HUES6 (cell line): ENCODE results near the gene LCOR.

ENCODE experiments used
- H3K27ac ChIP-seq: 2 replicates; pipeline ENCODE4 v1.7.0; 2013; ENCODE audit warnings: low read depth, mild to moderate bottlenecking, low read length, inconsistent platforms
- H3K27me3 ChIP-seq: 2 replicates; pipeline ENCODE4 v1.6.1; 2013; ENCODE audit warnings: low read length; ENCODE audit not compliant: control insufficient read depth, insufficient read depth
- H3K36me3 ChIP-seq: 2 replicates; pipeline ENCODE4 v1.6.1; 2013; ENCODE audit warnings: low read length; ENCODE audit not compliant: control insufficient read depth, insufficient read depth
- H3K4me1 ChIP-seq: 2 replicates; pipeline ENCODE4 v1.6.1; 2013; ENCODE audit warnings: low read length; ENCODE audit not compliant: control insufficient read depth, insufficient read depth
- H3K4me3 ChIP-seq: 2 replicates; pipeline ENCODE4 v1.5.1; 2013; ENCODE audit warnings: low read depth, low read length
- H3K9ac ChIP-seq: one replicate; pipeline ENCODE4 v1.6.1; 2013; ENCODE audit warnings: mild to moderate bottlenecking, low read length
- H3K9me3 ChIP-seq: 2 replicates; pipeline ENCODE4 v1.6.1; 2013; ENCODE audit warnings: low read depth, low read length; ENCODE audit not compliant: control insufficient read depth, insufficient read depth

The LCOR gene

GRCh38 chr10:97002670-97003069, 170.6 kb downstream of the LCOR start:
- Histone ChIP-seq H3K9ac (no peak overlapping the region), H3K27me3 (no peaks in the 10 kb centered on the region), H3K4me3 (no peak overlapping the region), H3K9me3 (peaks cover 7% of the 10 kb centered on the region; the same call in 1 of the 2 replicates), H3K36me3 (no peaks in the 10 kb centered on the region), H3K27ac (no peak overlapping the region), H3K4me1 (no peaks in the 10 kb centered on the region)

GRCh38 chr10:97003151-97003803, 171.2 kb downstream of the LCOR start:
- Histone ChIP-seq H3K36me3 (no peaks in the 10 kb centered on the region), H3K27ac (no peak overlapping the region), H3K4me3 (no peak overlapping the region), H3K27me3 (no peaks in the 10 kb centered on the region), H3K9ac (no peak overlapping the region), H3K4me1 (no peaks in the 10 kb centered on the region), H3K9me3 (peaks cover 8% of the 10 kb centered on the region; the same call in 1 of the 2 replicates)

DNA sequence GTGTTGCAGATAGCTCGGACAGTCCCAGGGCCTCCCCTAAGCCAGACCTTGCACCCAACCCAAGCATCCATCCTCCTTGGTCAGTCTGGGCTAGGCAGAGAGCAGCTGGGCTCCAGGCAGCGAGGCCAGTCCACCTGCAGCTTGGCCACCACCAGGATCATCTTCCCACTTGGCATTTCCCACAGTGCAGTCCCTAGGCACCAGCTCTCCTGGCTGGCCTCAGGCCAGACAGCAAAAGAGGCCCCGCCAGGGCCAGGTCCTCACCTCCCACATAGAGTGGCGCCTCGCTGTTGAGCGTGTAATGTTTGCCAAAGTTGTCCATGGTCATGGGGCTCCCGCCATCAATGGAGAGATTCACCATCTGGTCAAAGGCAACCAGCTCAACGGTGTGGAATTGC, 171.7 kb downstream of the LCOR start:
- Histone ChIP-seq H3K9me3 (peaks cover 8% of the 10 kb centered on the region; the same call in 1 of the 2 replicates), H3K27me3 (no peaks in the 10 kb centered on the region), H3K27ac (no peak overlapping the region), H3K4me3 (no peak overlapping the region), H3K36me3 (no peaks in the 10 kb centered on the region), H3K9ac (no peak overlapping the region), H3K4me1 (no peaks in the 10 kb centered on the region)

DNA sequence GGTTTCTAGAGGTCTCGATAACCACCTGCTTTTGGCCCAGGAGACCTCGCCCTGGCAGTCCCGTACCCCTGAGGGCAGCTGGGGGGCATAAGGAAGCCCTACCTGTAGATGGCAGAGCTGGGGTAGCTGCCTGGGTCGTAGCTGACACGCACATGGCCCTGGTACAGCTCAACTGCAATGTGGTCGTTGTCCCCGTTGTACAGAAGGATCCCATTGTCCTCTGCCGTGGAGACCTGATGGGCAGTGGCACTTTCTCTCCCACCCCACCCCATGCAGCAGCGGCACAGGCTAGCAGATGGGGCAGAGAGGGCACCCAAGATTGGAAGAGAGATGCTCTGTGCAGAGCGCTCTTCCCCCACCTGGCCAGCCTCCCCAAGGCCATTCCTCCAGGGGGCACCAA, 172.5 kb downstream of the LCOR start:
- H3K36me3 ChIP-seq: no peaks in the 10 kb centered on the region
- no peak overlapping the region for H3K27ac ChIP-seq
- peaks cover 10% of the 10 kb centered on the region for H3K9me3 ChIP-seq
- no peaks in the 10 kb centered on the region for H3K27me3 ChIP-seq
- H3K4me3 ChIP-seq: no peak overlapping the region
- no peaks in the 10 kb centered on the region for H3K4me1 ChIP-seq
- no peak overlapping the region for H3K9ac ChIP-seq

- Histone ChIP-seq H3K36me3 (no peaks in the 10 kb centered on the region), H3K9me3 (peaks cover 13% of the 10 kb centered on the region), H3K9ac (no peak overlapping the region), H3K4me1 (no peaks in the 10 kb centered on the region), H3K27me3 (no peaks in the 10 kb centered on the region), H3K27ac (no peak overlapping the region), H3K4me3 (no peak overlapping the region)
These were observed 173.3 kb downstream of the LCOR start for GRCh38 chr10:97005349-97005748.

DNA sequence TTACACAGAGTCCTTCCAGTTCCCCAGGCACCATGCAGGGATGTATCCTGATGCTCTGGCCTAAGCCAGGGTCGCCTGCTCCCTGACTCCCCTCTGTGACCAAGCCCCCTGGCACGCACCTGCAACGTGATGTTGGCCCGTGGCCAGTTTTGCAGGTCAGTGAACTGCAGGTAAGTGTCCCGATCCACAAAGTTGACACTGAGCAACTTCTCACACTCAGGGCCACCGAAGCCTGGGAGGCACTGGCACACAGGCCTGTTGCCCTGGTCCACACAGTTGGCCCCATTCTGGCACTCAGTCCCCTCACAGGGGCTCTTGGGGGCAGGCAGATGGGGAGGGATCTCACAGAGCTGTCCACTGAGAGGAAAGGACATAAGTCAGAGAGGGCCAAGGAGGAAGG, 174.3 kb downstream of the LCOR start:
- no peaks in the 10 kb centered on the region for H3K4me1 ChIP-seq
- no peaks in the 10 kb centered on the region for H3K36me3 ChIP-seq
- H3K27me3 ChIP-seq: no peaks in the 10 kb centered on the region
- no peak overlapping the region for H3K9ac ChIP-seq
- no peak overlapping the region for H3K27ac ChIP-seq
- peaks cover 13% of the 10 kb centered on the region for H3K9me3 ChIP-seq
- no peak overlapping the region for H3K4me3 ChIP-seq

DNA sequence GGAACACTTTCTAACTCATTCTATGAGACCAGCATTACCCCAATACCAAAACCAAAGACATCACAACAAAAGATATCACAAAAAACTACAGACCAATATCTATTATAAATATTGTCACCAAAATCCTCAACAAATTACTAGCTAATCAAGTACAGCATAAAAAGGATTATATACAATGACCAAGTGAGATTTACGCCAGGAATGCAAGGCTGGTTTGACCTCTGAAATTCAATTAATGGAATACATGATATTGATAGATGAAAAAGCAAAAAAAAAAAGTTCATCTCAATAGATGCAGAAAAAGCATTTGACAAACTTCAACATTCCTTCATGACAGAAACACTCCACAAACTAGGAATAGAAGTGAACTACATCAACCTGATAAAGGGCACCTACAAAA, 175.3 kb downstream of the LCOR start:
- H3K9me3 ChIP-seq: peaks cover 13% of the 10 kb centered on the region
- H3K9ac ChIP-seq: no peak overlapping the region
- H3K4me1 ChIP-seq: no peaks in the 10 kb centered on the region
- H3K27ac ChIP-seq: no peak overlapping the region
- no peaks in the 10 kb centered on the region for H3K27me3 ChIP-seq
- H3K36me3 ChIP-seq: no peaks in the 10 kb centered on the region
- no peak overlapping the region for H3K4me3 ChIP-seq

GRCh38 chr10:97010695-97011206, 178.7 kb downstream of the LCOR start:
- H3K27ac ChIP-seq: no peak overlapping the region
- no peak overlapping the region for H3K4me3 ChIP-seq
- no peaks in the 10 kb centered on the region for H3K36me3 ChIP-seq
- no peaks in the 10 kb centered on the region for H3K27me3 ChIP-seq
- no peak overlapping the region for H3K9ac ChIP-seq
- no peaks in the 10 kb centered on the region for H3K4me1 ChIP-seq
- H3K9me3 ChIP-seq: peaks cover 13% of the 10 kb centered on the region

- H3K9ac ChIP-seq: no peak overlapping the region
These were observed 179.3 kb downstream of the LCOR start for GRCh38 chr10:97011397-97011796.

DNA sequence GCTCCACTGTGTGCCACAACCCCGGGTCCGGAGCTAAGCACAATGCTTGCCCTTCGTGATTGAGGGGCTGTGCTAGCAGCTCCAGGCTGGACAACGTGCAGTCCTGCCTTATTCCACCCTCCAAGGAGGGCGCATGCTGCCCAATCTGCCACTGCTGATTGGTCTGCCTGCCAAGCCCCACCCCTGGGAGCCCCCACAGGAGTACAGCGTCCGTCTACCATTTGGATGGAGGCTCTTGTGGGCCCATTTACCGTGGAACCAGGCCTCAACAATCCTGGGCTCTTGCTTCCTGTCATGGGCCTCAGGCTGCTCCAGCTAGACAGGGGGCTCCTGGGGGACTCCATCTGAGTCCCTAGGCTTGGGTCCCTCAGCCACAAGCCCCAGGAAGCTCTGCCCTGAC, 180.4 kb downstream of the LCOR start:
- H3K27ac ChIP-seq: no peak overlapping the region
- H3K36me3 ChIP-seq: no peaks in the 10 kb centered on the region
- no peaks in the 10 kb centered on the region for H3K27me3 ChIP-seq
- H3K4me1 ChIP-seq: no peaks in the 10 kb centered on the region
- H3K9me3 ChIP-seq: peaks cover 8% of the 10 kb centered on the region
- H3K9ac ChIP-seq: no peak overlapping the region
- H3K4me3 ChIP-seq: no peak overlapping the region

More at GRCh38 chr10:97011397-97011796, 179.3 kb downstream of the LCOR start:
- no peak overlapping the region for H3K27ac ChIP-seq
- H3K36me3 ChIP-seq: no peaks in the 10 kb centered on the region
- H3K4me1 ChIP-seq: no peaks in the 10 kb centered on the region
- peaks cover 13% of the 10 kb centered on the region for H3K9me3 ChIP-seq
- H3K27me3 ChIP-seq: no peaks in the 10 kb centered on the region
- H3K4me3 ChIP-seq: no peak overlapping the region

GRCh38 chr10:97013568-97013967, 181.5 kb downstream of the LCOR start:
- H3K27me3 ChIP-seq: no peaks in the 10 kb centered on the region
- no peaks in the 10 kb centered on the region for H3K4me1 ChIP-seq
- peaks cover 6% of the 10 kb centered on the region; the same call in 1 of the 2 replicates for H3K9me3 ChIP-seq
- no peaks in the 10 kb centered on the region for H3K36me3 ChIP-seq
- no peak overlapping the region for H3K4me3 ChIP-seq
- H3K27ac ChIP-seq: no peak overlapping the region
- no peak overlapping the region for H3K9ac ChIP-seq
